WTC11 (cell line): ENCODE measurements around the gene APOBEC3H.

Experiments
- ATF3 ChIP-seq: sonication (generic); formaldehyde crosslinking; conservative IDR thresholded peaks from 2 replicates; pipeline ENCODE4 v1.8.1; 2022; ENCODE audit warnings: mild to moderate bottlenecking, missing genetic modification reagents
- CBFB ChIP-seq: sonication (generic); formaldehyde crosslinking; IDR thresholded peaks from 2 replicates; pipeline ENCODE4 v1.8.1; 2022; ENCODE audit warnings: mild to moderate bottlenecking, low read depth, missing genetic modification reagents
- CTCF ChIP-seq: fragments of 200-600 bp; IDR thresholded peaks from 2 replicates; pipeline ENCODE4 v1.8.0; 2022; ENCODE audit warnings: antibody characterized with exemption
- ELF4 ChIP-seq: sonication (generic); formaldehyde crosslinking; IDR thresholded peaks from 2 replicates; pipeline ENCODE4 v1.8.1; 2022; ENCODE audit warnings: low read depth, mild to moderate bottlenecking, moderate library complexity, missing genetic modification reagents
- FOXJ3 ChIP-seq: sonication (generic); formaldehyde crosslinking; IDR thresholded peaks from 2 replicates; pipeline ENCODE4 v1.9.0; 2021; ENCODE audit warnings: missing genetic modification reagents, mild to moderate bottlenecking, borderline replicate concordance
- FOXK1 ChIP-seq: sonication (generic); formaldehyde crosslinking; IDR thresholded peaks from 2 replicates; pipeline ENCODE4 v1.8.0; 2022; ENCODE audit warnings: mild to moderate bottlenecking, moderate library complexity, missing genetic modification reagents
- MAX ChIP-seq: sonication (generic); formaldehyde crosslinking; IDR thresholded peaks from 2 replicates; pipeline ENCODE4 v1.8.0; 2022; ENCODE audit warnings: mild to moderate bottlenecking, missing genetic modification reagents
- NFE2L1 ChIP-seq: sonication (generic); formaldehyde crosslinking; IDR thresholded peaks from 2 replicates; pipeline ENCODE4 v1.8.1; 2023; ENCODE audit warnings: missing genetic modification reagents
- NR2C2 ChIP-seq: sonication (generic); formaldehyde crosslinking; IDR thresholded peaks from 2 replicates; pipeline ENCODE4 v1.8.0; 2022; ENCODE audit warnings: mild to moderate bottlenecking, missing genetic modification reagents
- PREB ChIP-seq: sonication (generic); formaldehyde crosslinking; IDR thresholded peaks from 2 replicates; pipeline ENCODE4 v1.8.1; 2022; ENCODE audit warnings: mild to moderate bottlenecking, missing genetic modification reagents, moderate library complexity, borderline replicate concordance
- TEAD1 ChIP-seq: sonication (generic); formaldehyde crosslinking; IDR thresholded peaks from 2 replicates; pipeline ENCODE4 v1.8.0; 2022; ENCODE audit warnings: mild to moderate bottlenecking, missing genetic modification reagents

- TF ChIP-seq MAX (CRISPR knock-in tag): no peak
- no peak for TF ChIP-seq CTCF
- no peak for TF ChIP-seq CBFB (CRISPR knock-in tag)
- no peak for TF ChIP-seq NFE2L1 (CRISPR knock-in tag)
- TF ChIP-seq TEAD1 (CRISPR knock-in tag): no peak
- no peak for TF ChIP-seq NR2C2 (CRISPR knock-in tag)
- no peak for TF ChIP-seq PREB
- TF ChIP-seq FOXJ3: no peak
- TF ChIP-seq ELF4 (CRISPR knock-in tag): no peak
- no peak for TF ChIP-seq ATF3 (CRISPR knock-in tag)
- TF ChIP-seq FOXK1 (CRISPR knock-in tag): no peak
Measured at GRCh38 chr22:39142088-39142680, 45.1 kb downstream of the APOBEC3H start.
